Stomach (tissue), 4 donors: ENCODE results near the gene TADA2B.

Experiments
- CTCF ChIP-seq, 7 experiments: fragments of 450-650 bp in 4 of 7; fragments of 200-600 bp in 3 of 7; sonication (generic) in 3 of 7; IDR thresholded peaks; one replicate each; pipeline ENCODE4 v1.5.1; 2016 to 2019; ENCODE audit warnings: antibody characterized with exemption in 7 of 7, control low read depth in 2 of 7, mild to moderate bottlenecking in 1 of 7
- POLR2A ChIP-seq, 4 donors: fragments of 450-650 bp; IDR thresholded peaks; one replicate each; pipeline ENCODE4 v1.6.1; 2016; ENCODE audit warnings: antibody characterized with exemption in 4 of 4, control low read depth in 2 of 4, mild to moderate bottlenecking in 1 of 4, moderate library complexity in 1 of 4

GRCh38 chr4:7068279-7068842, 25.2 kb downstream of the TADA2B start:
- TF ChIP-seq CTCF (IDR thresholded peaks at IDR 0.05) (no peak), POLR2A (IDR thresholded peaks at IDR 0.05) (peak in 1 of 4 donors; percentile 38)
